ENCODE results near the gene HS3ST5. TPM values are rescaled to one million over a fixed set of nuclear protein-coding genes. Genes with fewer than 3 reads are reported as not detected.

The HS3ST5 gene, protein sequence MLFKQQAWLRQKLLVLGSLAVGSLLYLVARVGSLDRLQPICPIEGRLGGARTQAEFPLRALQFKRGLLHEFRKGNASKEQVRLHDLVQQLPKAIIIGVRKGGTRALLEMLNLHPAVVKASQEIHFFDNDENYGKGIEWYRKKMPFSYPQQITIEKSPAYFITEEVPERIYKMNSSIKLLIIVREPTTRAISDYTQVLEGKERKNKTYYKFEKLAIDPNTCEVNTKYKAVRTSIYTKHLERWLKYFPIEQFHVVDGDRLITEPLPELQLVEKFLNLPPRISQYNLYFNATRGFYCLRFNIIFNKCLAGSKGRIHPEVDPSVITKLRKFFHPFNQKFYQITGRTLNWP
- total RNA-seq: not detected in 2 replicates

DNA sequence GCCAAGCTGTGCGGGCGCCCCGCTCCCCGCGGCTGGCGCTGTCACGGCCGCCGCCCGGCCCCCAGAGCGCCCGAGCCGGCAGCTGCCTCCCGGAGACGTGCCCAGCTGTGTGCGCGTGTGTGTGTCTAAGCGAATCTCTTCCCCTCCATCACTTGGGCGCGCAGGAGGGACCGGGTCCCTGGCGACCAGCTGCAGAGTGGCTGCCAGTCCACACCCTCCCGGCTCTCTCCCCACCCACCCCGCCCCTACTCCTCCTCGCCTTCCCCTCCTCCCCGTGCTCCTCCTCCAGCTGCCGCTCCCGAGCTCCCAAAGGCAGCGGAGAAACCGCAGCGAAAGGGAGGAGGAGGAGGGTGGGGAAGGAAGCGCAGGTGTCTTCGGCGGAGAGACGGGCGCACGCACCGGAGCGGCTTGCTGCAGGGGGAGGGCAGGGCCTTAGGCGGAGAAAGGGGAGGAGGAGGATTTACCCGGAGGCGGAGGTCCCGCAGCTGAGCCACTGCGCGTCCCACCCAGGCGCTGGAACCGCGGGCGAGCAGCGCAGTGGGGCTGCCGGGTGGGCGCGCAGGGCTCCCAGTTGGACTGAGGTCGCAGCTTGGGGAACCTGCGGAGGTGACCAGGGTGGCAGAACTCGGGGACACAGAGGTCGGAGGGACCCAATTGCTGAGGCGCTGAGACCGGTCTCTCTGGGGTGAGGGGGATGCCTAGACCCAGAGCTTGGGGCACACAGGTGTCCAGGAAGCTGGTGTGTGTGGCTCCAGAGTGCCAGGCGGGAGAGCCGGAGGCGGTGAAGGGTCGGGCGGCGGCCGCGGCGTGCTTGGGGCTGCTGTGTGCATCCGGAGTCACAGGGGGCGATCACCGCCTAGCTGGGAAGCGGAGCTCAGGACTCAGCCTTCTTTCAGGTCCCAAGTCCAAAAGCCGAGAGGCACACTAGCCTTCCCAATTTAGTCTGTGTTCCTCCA is at the start of gene HS3ST5:
Gene HS3ST5 (minus strand): TSS at position 198 of the 956 bp plus-strand sequence. CDS start 280,178 bp downstream, outside the sequence.

Small RNA genes within 50 kb of the gene (small RNA-seq; reads per million reads assigned to genes)
- not detected for gene RNA5SP213

All from placental epithelial cell (primary cell).